ENCODE measurements around the gene PON3.

PON3 gene

GRCh38 chr7:95322396-95322795, 73.8 kb downstream of the PON3 start (continued):
- no peak for TF ChIP-seq ZNF416 (tag by site-specific recombination; IDR thresholded peaks at IDR 0.05)

DNA sequence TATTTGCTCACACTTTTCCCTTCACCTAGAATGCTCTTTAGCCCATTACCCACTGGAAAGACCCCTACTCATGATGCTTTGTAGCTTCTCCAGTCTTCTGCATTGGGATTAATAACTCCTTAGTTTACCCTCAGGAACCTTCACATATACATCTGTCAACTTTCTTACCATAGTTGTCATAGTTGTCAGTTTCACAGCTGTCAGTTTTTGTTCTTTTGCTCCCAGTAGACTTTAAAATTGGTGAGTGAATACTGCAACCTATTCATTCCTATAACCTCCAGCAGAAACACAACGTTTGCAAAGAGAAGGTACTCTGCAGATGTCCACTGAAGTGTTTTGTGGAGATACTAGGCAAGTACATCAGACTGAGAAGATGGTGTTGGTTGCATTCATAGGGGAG, 74.5 kb downstream of the PON3 start:
- POLR2A ChIA-PET, result no interaction called here
- Histone ChIP-seq H3K36me3 (ENCODE audit: control insufficient read depth in 2 of 2, insufficient read depth in 1 of 2, low read length in 2 of 2) (no peaks in the 10 kb centered on the region), H3K27ac (ENCODE audit: extremely low read depth, low read depth, low read length) (no peak overlapping the region), H3K4me1 (ENCODE audit: control insufficient read depth, insufficient read depth, low read length) (no peaks in the 10 kb centered on the region), H3K4me3 (ENCODE audit: low read depth, low read length) (no peak overlapping the region), H3K9me3 (ENCODE audit: control insufficient read depth, insufficient read depth, low read depth, low read length) (no peaks in the 10 kb centered on the region)
- CTCF ChIA-PET, result interaction anchor here (0.9 kb wide), 1 partner anchor 11 kb away, joined by 3 read pairs; no protein-coding TSS in a partner anchor
- TF ChIP-seq ZSCAN30 (tag by site-specific recombination; IDR thresholded peaks at IDR 0.05) (no peak), ZBTB21 (tag by site-specific recombination; IDR thresholded peaks at IDR 0.05) (no peak), IKZF3 (tag by site-specific recombination; IDR thresholded peaks at IDR 0.05) (no peak), SP2 (tag by site-specific recombination; IDR thresholded peaks at IDR 0.05) (no peak), SP3 (tag by site-specific recombination; IDR thresholded peaks at IDR 0.05) (no peak), ZBTB10 (tag by site-specific recombination; IDR thresholded peaks at IDR 0.05) (no peak), ZNF513 (tag by site-specific recombination; IDR thresholded peaks at IDR 0.05) (no peak), ZNF433 (tag by site-specific recombination; IDR thresholded peaks at IDR 0.05; ENCODE audit: low read depth) (no peak), ZNF274 (IDR thresholded peaks at IDR 0.05; ENCODE audit: low read length) (no peak), ZNF274 (tag by site-specific recombination; IDR thresholded peaks at IDR 0.05; ENCODE audit: borderline replicate concordance) (no peak)

DNA sequence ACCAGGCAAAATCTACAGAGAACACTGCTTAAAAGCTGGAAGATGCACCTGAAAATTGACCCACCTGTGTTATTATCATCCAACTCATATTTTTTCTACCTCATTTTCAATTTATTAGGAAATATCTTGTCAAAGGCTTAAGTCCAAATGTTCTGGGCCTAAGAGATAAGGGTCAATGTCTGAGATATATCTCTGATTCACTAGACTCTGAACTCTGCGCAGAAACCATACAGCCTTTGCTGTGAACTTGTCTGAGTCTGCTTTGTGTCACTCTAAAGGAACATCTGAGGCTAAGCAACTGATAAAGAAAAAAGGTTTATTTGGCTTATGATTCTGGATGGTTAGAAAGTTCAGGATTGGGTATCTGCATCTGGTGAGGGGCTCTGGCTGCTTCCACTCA, 75.5 kb downstream of the PON3 start:
- no peak overlapping the region for H3K4me3 ChIP-seq (ENCODE audit: low read depth, low read length)
- H3K27ac ChIP-seq (ENCODE audit: extremely low read depth, low read depth, low read length), result no peak overlapping the region
- H3K9me3 ChIP-seq (ENCODE audit: control insufficient read depth, insufficient read depth, low read depth, low read length), result no peaks in the 10 kb centered on the region
- H3K36me3 ChIP-seq (ENCODE audit: control insufficient read depth in 2 of 2, insufficient read depth in 1 of 2, low read length in 2 of 2), result no peaks in the 10 kb centered on the region
- no peaks in the 10 kb centered on the region for H3K4me1 ChIP-seq (ENCODE audit: control insufficient read depth, insufficient read depth, low read length)
- ChIA-PET POLR2A (no interaction called here), CTCF (no interaction called here)
- TF ChIP-seq, protein P1, sequence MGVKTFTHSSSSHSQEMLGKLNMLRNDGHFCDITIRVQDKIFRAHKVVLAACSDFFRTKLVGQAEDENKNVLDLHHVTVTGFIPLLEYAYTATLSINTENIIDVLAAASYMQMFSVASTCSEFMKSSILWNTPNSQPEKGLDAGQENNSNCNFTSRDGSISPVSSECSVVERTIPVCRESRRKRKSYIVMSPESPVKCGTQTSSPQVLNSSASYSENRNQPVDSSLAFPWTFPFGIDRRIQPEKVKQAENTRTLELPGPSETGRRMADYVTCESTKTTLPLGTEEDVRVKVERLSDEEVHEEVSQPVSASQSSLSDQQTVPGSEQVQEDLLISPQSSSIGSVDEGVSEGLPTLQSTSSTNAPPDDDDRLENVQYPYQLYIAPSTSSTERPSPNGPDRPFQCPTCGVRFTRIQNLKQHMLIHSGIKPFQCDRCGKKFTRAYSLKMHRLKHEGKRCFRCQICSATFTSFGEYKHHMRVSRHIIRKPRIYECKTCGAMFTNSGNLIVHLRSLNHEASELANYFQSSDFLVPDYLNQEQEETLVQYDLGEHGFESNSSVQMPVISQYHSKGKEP (tag by site-specific recombination; IDR thresholded peaks at IDR 0.05), result no peak
- TF ChIP-seq ZBTB26 (tag by site-specific recombination; optimal IDR thresholded peaks at IDR 0.05) (no peak), ZNF624 (tag by site-specific recombination; IDR thresholded peaks at IDR 0.05) (no peak), CTCF (tag by site-specific recombination; IDR thresholded peaks at IDR 0.05) (no peak), SP2 (tag by site-specific recombination; IDR thresholded peaks at IDR 0.05) (no peak), ZNF544 (tag by site-specific recombination; IDR thresholded peaks at IDR 0.05) (no peak), ZNF169 (tag by site-specific recombination; IDR thresholded peaks at IDR 0.05) (no peak), ZNF768 (tag by site-specific recombination; IDR thresholded peaks at IDR 0.05) (no peak), ZNF26 (tag by site-specific recombination; IDR thresholded peaks at IDR 0.05) (no peak), ZNF529 (tag by site-specific recombination; IDR thresholded peaks at IDR 0.05; ENCODE audit: insufficient replicate concordance) (no peak), ZBTB17 (tag by site-specific recombination; IDR thresholded peaks at IDR 0.05) (no peak), ZNF302 (tag by site-specific recombination; IDR thresholded peaks at IDR 0.05; ENCODE audit: low read depth) (no peak)

All from HEK293 (cell line).